IMR-90 (cell line): ENCODE data around the gene ADPRM. TPM values are rescaled to one million over a fixed set of nuclear protein-coding genes. Genes with fewer than 3 reads are reported as not detected.

Source experiments
- ATAC-seq: fragments of 200-7000 bp; cut with Tn5 transposase; 2 replicates; pipeline ENCODE4 v1.9.1; 2020; ENCODE audit warnings: low read depth, mild to moderate bottlenecking, moderate library complexity
- BruUV-seq: library from RNA; stranded (reverse); fragments of 400-500 nt; replicated peaks from 2 replicates; lab custom pipeline; 2021; lab: Mats Ljungman, UMichigan
- CTCF ChIA-PET: fragments of 300-600 bp; formaldehyde crosslinking; extraction: SDS; loops from one replicate; lab custom pipeline; 2021; ENCODE audit warnings: antibody characterized with exemption; lab: Yijun Ruan, JAX
- POLR2A ChIA-PET: fragments of 300-600 bp; sonication (Branson Sonifier 250); formaldehyde crosslinking; loops from one replicate; lab custom pipeline; 2022; ENCODE audit warnings: antibody characterized with exemption; ENCODE audit not compliant: unreplicated experiment; lab: Charles Lee
- DNase-seq: peaks from one replicate; pipeline ENCODE4 v3.0.0; 2013
- H2AFZ ChIP-seq: replicated peaks from 2 replicates; pipeline ENCODE3; 2013; ENCODE audit warnings: low read length, mild to moderate bottlenecking; ENCODE audit not compliant: poor library complexity
- H2AK5ac ChIP-seq: 2 replicates; pipeline ENCODE4 v1.6.1; 2013; ENCODE audit warnings: low read depth, low read length, inconsistent platforms
- H2AK9ac ChIP-seq: replicated peaks from 2 replicates; pipeline ENCODE3; 2013; ENCODE audit warnings: mild to moderate bottlenecking, low read depth, low read length, moderate library complexity; ENCODE audit not compliant: poor library complexity
- H2BK120ac ChIP-seq: 2 replicates; pipeline ENCODE4 v1.6.1; 2013; ENCODE audit warnings: low read depth, low read length, inconsistent platforms
- H2BK15ac ChIP-seq: 3 replicates; pipeline ENCODE4 v1.6.1; 2013; ENCODE audit warnings: low read depth, low read length, inconsistent platforms
- H2BK20ac ChIP-seq: 2 replicates; pipeline ENCODE4 v1.6.1; 2013; ENCODE audit warnings: low read depth, mild to moderate bottlenecking, inconsistent platforms, low read length, moderate library complexity
- H2BK5ac ChIP-seq: 2 replicates; pipeline ENCODE4 v1.6.1; 2013; ENCODE audit warnings: mild to moderate bottlenecking, low read depth, low read length, inconsistent platforms; ENCODE audit not compliant: poor library complexity, severe bottlenecking
- H3K14ac ChIP-seq: replicated peaks from 2 replicates; pipeline ENCODE4 v1.6.1; 2013; ENCODE audit warnings: low read depth, low read length, inconsistent platforms
- H3K18ac ChIP-seq: 2 replicates; pipeline ENCODE4 v1.6.1; 2013; ENCODE audit warnings: low read depth, low read length, control low read depth
- H3K23ac ChIP-seq: 2 replicates; pipeline ENCODE4 v1.6.1; 2013; ENCODE audit warnings: low read depth, low read length, inconsistent platforms
- H3K27ac ChIP-seq: 2 replicates; pipeline ENCODE4 v1.5.1; 2013; ENCODE audit warnings: mild to moderate bottlenecking, control low read depth, low read length; ENCODE audit not compliant: insufficient read depth
- H3K27me3 ChIP-seq: 2 replicates; pipeline ENCODE4 v1.6.1; 2013; ENCODE audit warnings: low read length; ENCODE audit not compliant: control insufficient read depth, insufficient read depth
- H3K36me3 ChIP-seq: 2 replicates; pipeline ENCODE4 v1.6.1; 2013; ENCODE audit warnings: low read length, mixed read lengths; ENCODE audit not compliant: control insufficient read depth, insufficient read depth
- H3K4ac ChIP-seq: 2 replicates; pipeline ENCODE4 v1.6.1; 2013; ENCODE audit warnings: low read depth, low read length, inconsistent platforms
- H3K4me1 ChIP-seq: 2 replicates; pipeline ENCODE4 v1.6.1; 2013; ENCODE audit warnings: low read length, mixed read lengths; ENCODE audit not compliant: control insufficient read depth, insufficient read depth
- H3K4me2 ChIP-seq: 2 replicates; pipeline ENCODE4 v1.6.1; 2013; ENCODE audit warnings: low read depth, mild to moderate bottlenecking, control low read depth, low read length, moderate library complexity
- H3K4me3 ChIP-seq: 2 replicates; pipeline ENCODE4 v1.5.1; 2013; ENCODE audit warnings: low read depth, mild to moderate bottlenecking, control low read depth, low read length, moderate library complexity; ENCODE audit not compliant: insufficient read depth
- H3K56ac ChIP-seq: 2 replicates; pipeline ENCODE4 v1.6.1; 2013; ENCODE audit warnings: low read length, inconsistent platforms; ENCODE audit not compliant: insufficient read depth; ENCODE audit errors: extremely low read depth
- H3K79me1 ChIP-seq, 2 experiments: 2 replicates each; pipeline ENCODE4 v1.6.1; 2013; ENCODE audit warnings: low read length in 2 of 2, inconsistent platforms in 1 of 2, low read depth in 1 of 2
- H3K9ac ChIP-seq: 2 replicates; pipeline ENCODE4 v1.6.1; 2013; ENCODE audit warnings: low read depth, low read length, control low read depth
- H3K9me1 ChIP-seq: 2 replicates; pipeline ENCODE4 v1.6.1; 2013; ENCODE audit warnings: low read length, inconsistent platforms; ENCODE audit not compliant: insufficient read depth
- H3K9me3 ChIP-seq: 2 replicates; pipeline ENCODE4 v1.6.1; 2013; ENCODE audit warnings: low read length; ENCODE audit not compliant: control insufficient read depth, insufficient read depth
- H4K20me1 ChIP-seq: 2 replicates; pipeline ENCODE4 v1.6.1; 2013; ENCODE audit warnings: low read length, inconsistent platforms; ENCODE audit not compliant: insufficient read depth
- H4K5ac ChIP-seq: 2 replicates; pipeline ENCODE4 v1.6.1; 2013; ENCODE audit warnings: mild to moderate bottlenecking, low read depth, low read length, control low read depth
- H4K8ac ChIP-seq, 2 experiments: 2 replicates each; pipeline ENCODE4 v1.6.1; 2013; ENCODE audit warnings: low read depth in 2 of 2, low read length in 2 of 2, control low read depth in 1 of 2, inconsistent platforms in 1 of 2
- H4K91ac ChIP-seq: 2 replicates; pipeline ENCODE4 v1.6.1; 2013; ENCODE audit warnings: low read depth, low read length, inconsistent platforms; ENCODE audit not compliant: insufficient read depth
- CEBPB ChIP-seq: IDR thresholded peaks from 2 replicates; pipeline ENCODE4 v1.6.1; 2012; ENCODE audit warnings: low read depth, low read length, improper control_type of control experiment
- FOS ChIP-seq: fragments of 150-350 bp; IDR thresholded peaks from 2 replicates; pipeline ENCODE4 v1.6.1; 2016; ENCODE audit warnings: low read depth, low read length
- MAFK ChIP-seq: IDR thresholded peaks from 2 replicates; pipeline ENCODE4 v1.6.1; 2012; ENCODE audit warnings: low read depth, low read length, improper control_type of control experiment
- MAZ ChIP-seq: IDR thresholded peaks from 2 replicates; pipeline ENCODE4 v1.6.1; 2012; ENCODE audit warnings: low read depth, mild to moderate bottlenecking, low read length, improper control_type of control experiment, moderate library complexity, borderline replicate concordance
- MXI1 ChIP-seq: IDR thresholded peaks from 2 replicates; pipeline ENCODE4 v1.6.1; 2012; ENCODE audit warnings: low read depth, mild to moderate bottlenecking, low read length, moderate library complexity, borderline replicate concordance
- NFE2L2 ChIP-seq: fragments of 150-350 bp; IDR thresholded peaks from 2 replicates; pipeline ENCODE4 v1.6.1; 2016; ENCODE audit warnings: low read depth, mild to moderate bottlenecking, low read length
- POLR2A ChIP-seq: IDR thresholded peaks from 2 replicates; pipeline ENCODE4 v1.6.1; 2012; ENCODE audit warnings: mild to moderate bottlenecking, low read depth, low read length
- RAD21 ChIP-seq: IDR thresholded peaks from 2 replicates; pipeline ENCODE4 v1.6.1; 2012; ENCODE audit warnings: low read length, improper control_type of control experiment
- RCOR1 ChIP-seq: IDR thresholded peaks from 2 replicates; pipeline ENCODE4 v1.6.1; 2012; ENCODE audit warnings: mild to moderate bottlenecking, low read length, improper control_type of control experiment; ENCODE audit not compliant: insufficient replicate concordance
- RFX5 ChIP-seq: IDR thresholded peaks from 2 replicates; pipeline ENCODE4 v1.8.0; 2012; ENCODE audit warnings: low read depth, mild to moderate bottlenecking, low read length, moderate library complexity
- SMC3 ChIP-seq: fragments of 150-350 bp; IDR thresholded peaks from 2 replicates; pipeline ENCODE4 v1.6.1; 2016; ENCODE audit warnings: low read depth, mild to moderate bottlenecking, antibody characterized with exemption, low read length, moderate library complexity
- WGBS, 2 experiments: methylation state at CpG; one replicate each; pipeline versions ENCODE4 v1.1.5 to v1.1.7; 2013; ENCODE audit warnings: missing lambda C conversion rate in 2 of 2; ENCODE audit not compliant: insufficient read length in 1 of 2; ENCODE audit errors: extremely low coverage in 2 of 2; 5-methylcytosine and 5-hydroxymethylcytosine counted together
- dilution Hi-C: fragments of 300-500 bp; cut with HindIII; formaldehyde crosslinking; loops from one replicate; pipeline ENCODE4 v1.14.3; 2018; ENCODE audit warnings: low sequenced_read_pairs; ENCODE audit not compliant: unreplicated experiment
- in situ Hi-C: fragments of 300-500 bp; cut with MboI; formaldehyde crosslinking; loops from 3 replicates; pipeline ENCODE4 v1.14.3; 2019; ENCODE audit warnings: low sequenced_read_pairs, inconsistent platforms, mixed read lengths
- intact Hi-C: fragments of 100-400 bp; cut with micrococcal nuclease; formaldehyde crosslinking; loops from 2 replicates; pipeline ENCODE4 v1.10.0; 2022
- polyA plus RNA-seq, 3 experiments: library from polyadenylated mRNA; depleted of rRNA; stranded (reverse); fragments of >200 nt; gene quantifications; 2 replicates each; pipeline ENCODE4 v1.2.3, GENCODE V29; 2012; ENCODE audit warnings: low replicate concordance in 1 of 3
- total RNA-seq: library from RNA; depleted of rRNA; stranded (reverse); fragments of >200 nt; gene quantifications from 2 replicates; pipeline ENCODE4 v1.2.3, GENCODE V29; 2012
- TF ChIP-seq, protein P1 (sequence below): fragments of 150-350 bp; IDR thresholded peaks from 2 replicates; pipeline ENCODE4 v1.6.1; 2016; ENCODE audit warnings: low read depth, mild to moderate bottlenecking, low read length, moderate library complexity, borderline replicate concordance
- TF ChIP-seq, protein P2 (sequence below): conservative IDR thresholded peaks from 2 replicates; pipeline ENCODE4 v1.5.1; 2012; ENCODE audit warnings: mild to moderate bottlenecking, low read depth, low read length, improper control_type of control experiment
- TF ChIP-seq, protein P3 (sequence below): fragments of 150-350 bp; IDR thresholded peaks from 2 replicates; pipeline ENCODE4 v1.6.1; 2017; ENCODE audit warnings: mild to moderate bottlenecking, antibody characterized with exemption, low read length, low read depth

ADPRM gene
- total and polyA plus RNA-seq, 2 of the 4 experiments (the other 2 are of a cell fraction) = 7.4 to 12.2 TPM

DNA sequence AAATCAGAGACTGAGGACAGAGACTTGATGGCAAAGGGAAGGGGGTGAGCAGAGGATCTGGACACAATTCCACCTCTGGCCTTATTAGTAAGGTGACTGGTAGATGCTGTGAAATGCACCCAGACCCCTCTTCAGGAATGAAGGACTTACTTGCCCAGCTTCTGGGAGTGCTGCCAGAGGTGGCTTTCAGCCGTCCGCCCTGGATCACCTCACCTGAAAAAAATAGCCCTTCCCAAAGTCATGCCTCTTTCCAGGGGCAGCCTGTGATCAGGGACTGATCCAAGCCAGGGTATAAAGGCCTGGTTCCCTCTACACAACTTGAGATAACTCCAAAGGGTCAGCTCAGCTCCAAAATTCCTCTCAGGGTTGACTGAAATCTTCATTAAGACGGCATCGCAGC is 52.8 kb downstream of the ADPRM start:
- Histone ChIP-seq H4K20me1 (no peaks in the 10 kb centered on the region), H3K4me1 (no peaks in the 10 kb centered on the region), H3K9ac (no peak overlapping the region), H3K36me3 (no peaks in the 10 kb centered on the region), H3K79me1 (no peaks in the 10 kb centered on the region), H2BK120ac (no peak overlapping the region), H2AK5ac (no peak overlapping the region), H2BK20ac (no peak overlapping the region), H3K9me1 (no peaks in the 10 kb centered on the region), H3K4me2 (no peak overlapping the region), H3K23ac (no peak overlapping the region), H2BK5ac (no peak overlapping the region), H4K91ac (no peak overlapping the region), H3K14ac (no peak overlapping the region), H3K27me3 (peaks cover 9% of the 10 kb centered on the region; the same call in 1 of the 2 replicates), H3K18ac (no peak overlapping the region), H4K5ac (no peak overlapping the region), H4K8ac (no peak overlapping the region), H3K56ac (no peak overlapping the region), H2AK9ac (no peak overlapping the region), H3K4me3 (no peak overlapping the region), H2AFZ (no peak overlapping the region), H3K4ac (no peak overlapping the region), H2BK15ac (no peak overlapping the region), H3K9me3 (no peaks in the 10 kb centered on the region), H3K27ac (no peak overlapping the region)
- TF ChIP-seq MXI1 = no peak
- no peak for TF ChIP-seq FOS
- TF ChIP-seq RFX5 = no peak
- TF ChIP-seq POLR2A = no peak
- TF ChIP-seq NFE2L2 = no peak
- no peak for TF ChIP-seq RCOR1
- TF ChIP-seq, protein P1, sequence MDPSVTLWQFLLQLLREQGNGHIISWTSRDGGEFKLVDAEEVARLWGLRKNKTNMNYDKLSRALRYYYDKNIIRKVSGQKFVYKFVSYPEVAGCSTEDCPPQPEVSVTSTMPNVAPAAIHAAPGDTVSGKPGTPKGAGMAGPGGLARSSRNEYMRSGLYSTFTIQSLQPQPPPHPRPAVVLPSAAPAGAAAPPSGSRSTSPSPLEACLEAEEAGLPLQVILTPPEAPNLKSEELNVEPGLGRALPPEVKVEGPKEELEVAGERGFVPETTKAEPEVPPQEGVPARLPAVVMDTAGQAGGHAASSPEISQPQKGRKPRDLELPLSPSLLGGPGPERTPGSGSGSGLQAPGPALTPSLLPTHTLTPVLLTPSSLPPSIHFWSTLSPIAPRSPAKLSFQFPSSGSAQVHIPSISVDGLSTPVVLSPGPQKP = no peak
- no peak for TF ChIP-seq MAZ
- TF ChIP-seq, protein P2, sequence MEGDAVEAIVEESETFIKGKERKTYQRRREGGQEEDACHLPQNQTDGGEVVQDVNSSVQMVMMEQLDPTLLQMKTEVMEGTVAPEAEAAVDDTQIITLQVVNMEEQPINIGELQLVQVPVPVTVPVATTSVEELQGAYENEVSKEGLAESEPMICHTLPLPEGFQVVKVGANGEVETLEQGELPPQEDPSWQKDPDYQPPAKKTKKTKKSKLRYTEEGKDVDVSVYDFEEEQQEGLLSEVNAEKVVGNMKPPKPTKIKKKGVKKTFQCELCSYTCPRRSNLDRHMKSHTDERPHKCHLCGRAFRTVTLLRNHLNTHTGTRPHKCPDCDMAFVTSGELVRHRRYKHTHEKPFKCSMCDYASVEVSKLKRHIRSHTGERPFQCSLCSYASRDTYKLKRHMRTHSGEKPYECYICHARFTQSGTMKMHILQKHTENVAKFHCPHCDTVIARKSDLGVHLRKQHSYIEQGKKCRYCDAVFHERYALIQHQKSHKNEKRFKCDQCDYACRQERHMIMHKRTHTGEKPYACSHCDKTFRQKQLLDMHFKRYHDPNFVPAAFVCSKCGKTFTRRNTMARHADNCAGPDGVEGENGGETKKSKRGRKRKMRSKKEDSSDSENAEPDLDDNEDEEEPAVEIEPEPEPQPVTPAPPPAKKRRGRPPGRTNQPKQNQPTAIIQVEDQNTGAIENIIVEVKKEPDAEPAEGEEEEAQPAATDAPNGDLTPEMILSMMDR = no peak
- no peak for TF ChIP-seq CEBPB
- TF ChIP-seq, protein P3, sequence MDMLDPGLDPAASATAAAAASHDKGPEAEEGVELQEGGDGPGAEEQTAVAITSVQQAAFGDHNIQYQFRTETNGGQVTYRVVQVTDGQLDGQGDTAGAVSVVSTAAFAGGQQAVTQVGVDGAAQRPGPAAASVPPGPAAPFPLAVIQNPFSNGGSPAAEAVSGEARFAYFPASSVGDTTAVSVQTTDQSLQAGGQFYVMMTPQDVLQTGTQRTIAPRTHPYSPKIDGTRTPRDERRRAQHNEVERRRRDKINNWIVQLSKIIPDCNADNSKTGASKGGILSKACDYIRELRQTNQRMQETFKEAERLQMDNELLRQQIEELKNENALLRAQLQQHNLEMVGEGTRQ = no peak
- no peak for TF ChIP-seq RAD21
- no peak for TF ChIP-seq SMC3
- no peak for TF ChIP-seq MAFK
- POLR2A ChIA-PET = no interaction called here
- ATAC-seq = no peak
- intact Hi-C loops (no loop called here), dilution Hi-C loops (no loop called here), in situ Hi-C loops (no loop called here)
- CTCF ChIA-PET = no interaction called here
- no peak for DNase-seq
- BruUV-seq = no TSS peak
- WGBS, 2 experiments = 100% methylated on average over 2 of the region's 4 CpGs; no CpG with 5 or more reads in 1 of the 2 experiments
